ENCODE measurements around the gene GRM6.

The GRM6 gene

GRCh38 chr5:178993955-178994579 is 1.1 kb downstream of the GRM6 start:
- no peak overlapping the region for H3K4me3 ChIP-seq (ENCODE audit: insufficient read depth, low read depth, low read length, poor library complexity, severe bottlenecking)
- no peaks in the 10 kb centered on the region for H3K9me3 ChIP-seq (ENCODE audit: control insufficient read depth, low read length)
- H3K36me3 ChIP-seq (ENCODE audit: control insufficient read depth, insufficient read depth, low read length): no peaks in the 10 kb centered on the region
- H3K4me1 ChIP-seq (ENCODE audit: control insufficient read depth, insufficient read depth, low read length, poor library complexity, severe bottlenecking): no peaks in the 10 kb centered on the region
- no peak for DNase-seq
- peaks cover 4% of the 10 kb centered on the region for H3K27me3 ChIP-seq (replicated peaks; ENCODE audit: control insufficient read depth, insufficient read depth, low read length, poor library complexity, severe bottlenecking)
- no peak overlapping the region for H3K27ac ChIP-seq (ENCODE audit: insufficient read depth, low read length, poor library complexity, severe bottlenecking)

- Histone ChIP-seq H3K27ac (ENCODE audit: insufficient read depth, low read length, poor library complexity, severe bottlenecking) (no peak overlapping the region), H3K27me3 (replicated peaks; ENCODE audit: control insufficient read depth, insufficient read depth, low read length, poor library complexity, severe bottlenecking) (peaks cover 4% of the 10 kb centered on the region), H3K4me3 (ENCODE audit: insufficient read depth, low read depth, low read length, poor library complexity, severe bottlenecking) (no peak overlapping the region), H3K9me3 (ENCODE audit: control insufficient read depth, low read length) (no peaks in the 10 kb centered on the region), H3K36me3 (ENCODE audit: control insufficient read depth, insufficient read depth, low read length) (no peaks in the 10 kb centered on the region), H3K4me1 (ENCODE audit: control insufficient read depth, insufficient read depth, low read length, poor library complexity, severe bottlenecking) (no peaks in the 10 kb centered on the region)
- no peak for DNase-seq
These were observed 1.8 kb downstream of the GRM6 start for GRCh38 chr5:178993236-178993765.

- peaks cover 4% of the 10 kb centered on the region for H3K27me3 ChIP-seq (replicated peaks; ENCODE audit: control insufficient read depth, insufficient read depth, low read length, poor library complexity, severe bottlenecking)
- H3K4me3 ChIP-seq (ENCODE audit: insufficient read depth, low read depth, low read length, poor library complexity, severe bottlenecking): no peak overlapping the region
- no peak overlapping the region for H3K27ac ChIP-seq (ENCODE audit: insufficient read depth, low read length, poor library complexity, severe bottlenecking)
- no peaks in the 10 kb centered on the region for H3K36me3 ChIP-seq (ENCODE audit: control insufficient read depth, insufficient read depth, low read length)
- H3K9me3 ChIP-seq (ENCODE audit: control insufficient read depth, low read length): no peaks in the 10 kb centered on the region
- no peaks in the 10 kb centered on the region for H3K4me1 ChIP-seq (ENCODE audit: control insufficient read depth, insufficient read depth, low read length, poor library complexity, severe bottlenecking)
- no peak for DNase-seq
These were observed 2.7 kb downstream of the GRM6 start for GRCh38 chr5:178992291-178992895.

DNA sequence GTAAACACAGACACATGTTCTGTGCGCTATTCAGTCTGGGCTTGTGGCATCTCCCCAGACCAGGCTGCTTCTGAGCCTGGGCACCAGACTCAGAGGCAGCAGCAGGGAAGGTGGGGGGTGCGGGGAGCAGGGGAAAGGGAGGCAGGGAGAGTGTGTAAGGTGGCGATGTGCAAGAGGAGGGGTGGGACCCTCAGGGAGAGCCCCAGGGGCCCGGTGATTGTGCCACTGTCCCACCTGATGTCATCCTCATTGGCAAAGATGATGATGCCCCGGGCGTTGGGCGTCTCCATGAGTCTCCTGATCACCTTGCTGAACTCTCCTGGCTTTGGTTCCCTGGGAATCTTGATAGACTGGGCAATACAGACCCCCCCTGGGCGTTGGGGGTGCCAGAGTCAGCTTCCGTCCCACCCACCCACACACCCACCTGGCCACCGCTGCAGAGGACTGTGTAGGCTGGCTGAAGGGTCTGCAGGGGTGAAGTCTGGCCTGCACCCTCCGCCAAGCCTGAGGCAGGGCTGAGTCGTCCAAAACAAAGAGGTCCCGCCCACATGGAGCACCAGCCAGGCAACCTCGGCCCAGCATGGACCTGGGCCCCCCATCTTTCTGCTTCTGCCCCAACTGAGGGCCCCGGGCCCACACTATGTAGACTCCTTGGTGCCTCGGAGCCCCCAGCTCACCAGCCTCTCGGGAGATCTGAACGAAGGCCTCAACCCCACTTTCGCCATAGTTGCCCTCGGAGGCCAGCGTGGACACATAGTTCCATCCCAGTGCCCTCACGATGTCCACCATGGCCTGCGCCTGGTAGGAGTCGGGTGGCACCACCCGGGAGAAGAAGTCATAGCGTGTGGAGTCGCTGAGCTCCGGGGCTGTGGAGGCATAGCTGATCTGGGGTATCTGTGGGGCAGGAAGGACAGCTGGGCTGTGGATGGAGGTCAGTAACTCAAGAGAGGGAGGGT is 3.7 kb downstream of the GRM6 start:
- no peaks in the 10 kb centered on the region for H3K36me3 ChIP-seq (ENCODE audit: control insufficient read depth, insufficient read depth, low read length)
- peaks cover 4% of the 10 kb centered on the region for H3K27me3 ChIP-seq (replicated peaks; ENCODE audit: control insufficient read depth, insufficient read depth, low read length, poor library complexity, severe bottlenecking)
- DNase-seq: no peak
- H3K27ac ChIP-seq (ENCODE audit: insufficient read depth, low read length, poor library complexity, severe bottlenecking): no peak overlapping the region
- no peak overlapping the region for H3K4me3 ChIP-seq (ENCODE audit: insufficient read depth, low read depth, low read length, poor library complexity, severe bottlenecking)
- H3K4me1 ChIP-seq (ENCODE audit: control insufficient read depth, insufficient read depth, low read length, poor library complexity, severe bottlenecking): no peaks in the 10 kb centered on the region
- no peaks in the 10 kb centered on the region for H3K9me3 ChIP-seq (ENCODE audit: control insufficient read depth, low read length)

DNA sequence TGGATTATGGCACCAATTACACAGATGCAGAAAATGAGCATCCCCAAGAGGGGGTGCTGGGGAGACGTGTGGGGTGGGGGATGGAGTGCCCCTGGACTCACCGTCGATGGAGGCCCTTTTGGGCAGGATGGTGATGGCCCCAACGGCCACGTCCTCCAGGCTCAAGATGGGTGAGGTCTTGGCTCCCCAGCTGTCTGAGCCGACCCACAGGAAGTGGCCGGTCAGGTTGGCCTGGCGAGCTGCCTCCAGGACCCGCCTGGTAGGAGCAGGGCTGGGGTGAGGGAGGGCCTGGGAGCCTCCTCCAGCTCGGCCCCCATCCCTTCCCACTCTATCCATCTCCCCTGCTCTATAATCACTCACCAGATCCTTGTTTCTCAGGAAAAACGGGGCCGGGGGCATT is 4.6 kb downstream of the GRM6 start:
- Histone ChIP-seq H3K9me3 (ENCODE audit: control insufficient read depth, low read length) (no peaks in the 10 kb centered on the region), H3K4me1 (ENCODE audit: control insufficient read depth, insufficient read depth, low read length, poor library complexity, severe bottlenecking) (no peaks in the 10 kb centered on the region), H3K36me3 (ENCODE audit: control insufficient read depth, insufficient read depth, low read length) (no peaks in the 10 kb centered on the region), H3K27ac (ENCODE audit: insufficient read depth, low read length, poor library complexity, severe bottlenecking) (no peak overlapping the region), H3K4me3 (ENCODE audit: insufficient read depth, low read depth, low read length, poor library complexity, severe bottlenecking) (no peak overlapping the region), H3K27me3 (replicated peaks; ENCODE audit: control insufficient read depth, insufficient read depth, low read length, poor library complexity, severe bottlenecking) (peaks cover 4% of the 10 kb centered on the region)
- DNase-seq: no peak

GRCh38 chr5:178989311-178989710 is 5.8 kb downstream of the GRM6 start:
- no peak overlapping the region for H3K4me3 ChIP-seq (ENCODE audit: insufficient read depth, low read depth, low read length, poor library complexity, severe bottlenecking)
- no peak for DNase-seq
- no peaks in the 10 kb centered on the region for H3K4me1 ChIP-seq (ENCODE audit: control insufficient read depth, insufficient read depth, low read length, poor library complexity, severe bottlenecking)
- no peak overlapping the region for H3K27ac ChIP-seq (ENCODE audit: insufficient read depth, low read length, poor library complexity, severe bottlenecking)
- H3K27me3 ChIP-seq (replicated peaks; ENCODE audit: control insufficient read depth, insufficient read depth, low read length, poor library complexity, severe bottlenecking): peaks cover 4% of the 10 kb centered on the region
- no peaks in the 10 kb centered on the region for H3K9me3 ChIP-seq (ENCODE audit: control insufficient read depth, low read length)
- no peaks in the 10 kb centered on the region for H3K36me3 ChIP-seq (ENCODE audit: control insufficient read depth, insufficient read depth, low read length)

DNA sequence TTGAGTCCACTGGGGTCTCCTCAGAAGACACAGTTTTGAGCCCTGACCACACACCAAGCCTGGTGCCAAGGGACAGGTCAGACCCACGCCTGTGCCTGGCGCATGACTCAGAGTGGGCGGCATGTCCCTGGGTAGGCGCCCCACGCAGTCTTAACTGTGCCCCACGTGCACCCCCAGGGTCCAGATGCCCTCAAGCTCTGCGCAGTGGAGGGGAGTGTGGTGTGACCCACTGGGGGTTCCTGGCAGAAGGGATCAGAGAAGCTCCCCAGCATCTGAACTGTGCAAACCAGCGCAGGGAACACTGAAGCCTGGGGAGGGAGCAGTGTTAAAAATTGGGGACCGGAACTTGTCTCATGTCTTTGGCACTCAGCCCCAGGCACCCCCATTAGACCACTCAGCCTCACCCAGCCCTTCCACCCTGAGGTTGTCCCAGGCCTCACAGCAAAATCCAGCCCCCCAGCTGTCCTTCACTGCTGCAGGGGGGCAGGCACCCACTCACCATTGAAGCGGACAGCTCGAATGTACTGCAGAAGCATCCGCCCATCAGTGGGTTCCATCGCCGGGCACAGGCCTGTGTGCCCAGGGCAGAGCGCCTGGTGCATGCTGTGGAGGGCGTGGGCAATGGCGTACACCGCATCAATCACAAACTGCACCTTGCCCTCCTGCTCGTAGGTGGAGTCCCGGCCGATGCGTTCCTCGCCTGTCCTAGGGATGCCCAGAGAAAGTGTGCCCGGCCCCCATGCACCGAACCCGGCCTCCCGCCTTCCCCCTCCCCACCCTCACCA is 6.5 kb downstream of the GRM6 start:
- Histone ChIP-seq H3K9me3 (ENCODE audit: control insufficient read depth, low read length) (no peaks in the 10 kb centered on the region), H3K27ac (ENCODE audit: insufficient read depth, low read length, poor library complexity, severe bottlenecking) (no peak overlapping the region), H3K36me3 (ENCODE audit: control insufficient read depth, insufficient read depth, low read length) (no peaks in the 10 kb centered on the region), H3K4me3 (ENCODE audit: insufficient read depth, low read depth, low read length, poor library complexity, severe bottlenecking) (no peak overlapping the region), H3K27me3 (replicated peaks; ENCODE audit: control insufficient read depth, insufficient read depth, low read length, poor library complexity, severe bottlenecking) (peaks cover 2% of the 10 kb centered on the region), H3K4me1 (ENCODE audit: control insufficient read depth, insufficient read depth, low read length, poor library complexity, severe bottlenecking) (no peaks in the 10 kb centered on the region)
- DNase-seq: no peak

- Histone ChIP-seq H3K4me3 (ENCODE audit: insufficient read depth, low read depth, low read length, poor library complexity, severe bottlenecking) (no peak overlapping the region), H3K9me3 (ENCODE audit: control insufficient read depth, low read length) (no peaks in the 10 kb centered on the region), H3K4me1 (ENCODE audit: control insufficient read depth, insufficient read depth, low read length, poor library complexity, severe bottlenecking) (no peaks in the 10 kb centered on the region), H3K27me3 (replicated peaks; ENCODE audit: control insufficient read depth, insufficient read depth, low read length, poor library complexity, severe bottlenecking) (no peaks in the 10 kb centered on the region), H3K36me3 (ENCODE audit: control insufficient read depth, insufficient read depth, low read length) (no peaks in the 10 kb centered on the region), H3K27ac (ENCODE audit: insufficient read depth, low read length, poor library complexity, severe bottlenecking) (no peak overlapping the region)
- DNase-seq: no peak
These were observed 8.7 kb downstream of the GRM6 start for GRCh38 chr5:178986326-178986960.
